ENCODE measurements around the gene AGO1.

DNA sequence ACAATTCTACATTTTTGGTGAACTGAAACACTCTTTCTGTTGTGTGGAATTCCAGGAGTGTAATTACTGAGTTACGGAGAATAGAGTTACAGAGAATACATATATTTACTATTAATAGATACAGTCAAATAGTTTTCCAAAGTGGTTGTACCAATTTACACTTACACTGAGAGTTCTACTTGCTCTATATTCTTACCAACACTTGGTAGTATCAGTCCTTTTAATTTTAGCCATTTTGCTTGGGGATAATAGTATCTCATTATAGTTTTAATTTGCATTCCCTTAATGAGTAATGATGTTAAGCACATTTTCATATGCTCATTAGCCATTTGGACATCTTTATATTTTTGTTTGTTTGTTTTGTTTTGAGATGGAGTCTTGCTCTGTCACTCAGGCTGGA, 46.3 kb upstream of the AGO1 start:
- TF ChIP-seq, protein P1, sequence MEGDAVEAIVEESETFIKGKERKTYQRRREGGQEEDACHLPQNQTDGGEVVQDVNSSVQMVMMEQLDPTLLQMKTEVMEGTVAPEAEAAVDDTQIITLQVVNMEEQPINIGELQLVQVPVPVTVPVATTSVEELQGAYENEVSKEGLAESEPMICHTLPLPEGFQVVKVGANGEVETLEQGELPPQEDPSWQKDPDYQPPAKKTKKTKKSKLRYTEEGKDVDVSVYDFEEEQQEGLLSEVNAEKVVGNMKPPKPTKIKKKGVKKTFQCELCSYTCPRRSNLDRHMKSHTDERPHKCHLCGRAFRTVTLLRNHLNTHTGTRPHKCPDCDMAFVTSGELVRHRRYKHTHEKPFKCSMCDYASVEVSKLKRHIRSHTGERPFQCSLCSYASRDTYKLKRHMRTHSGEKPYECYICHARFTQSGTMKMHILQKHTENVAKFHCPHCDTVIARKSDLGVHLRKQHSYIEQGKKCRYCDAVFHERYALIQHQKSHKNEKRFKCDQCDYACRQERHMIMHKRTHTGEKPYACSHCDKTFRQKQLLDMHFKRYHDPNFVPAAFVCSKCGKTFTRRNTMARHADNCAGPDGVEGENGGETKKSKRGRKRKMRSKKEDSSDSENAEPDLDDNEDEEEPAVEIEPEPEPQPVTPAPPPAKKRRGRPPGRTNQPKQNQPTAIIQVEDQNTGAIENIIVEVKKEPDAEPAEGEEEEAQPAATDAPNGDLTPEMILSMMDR (IDR thresholded peaks at IDR 0.05), result no peak
- no peak for TF ChIP-seq POLR2A (IDR thresholded peaks at IDR 0.05)
